ENCODE results near the gene GAS2L1. TPM values are rescaled to one million over a fixed set of nuclear protein-coding genes. Genes with fewer than 3 reads are reported as not detected.

GAS2L1 gene
- total RNA-seq, 2 donors from 2014 or later, result 15.8 to 19.2 TPM

DNA sequence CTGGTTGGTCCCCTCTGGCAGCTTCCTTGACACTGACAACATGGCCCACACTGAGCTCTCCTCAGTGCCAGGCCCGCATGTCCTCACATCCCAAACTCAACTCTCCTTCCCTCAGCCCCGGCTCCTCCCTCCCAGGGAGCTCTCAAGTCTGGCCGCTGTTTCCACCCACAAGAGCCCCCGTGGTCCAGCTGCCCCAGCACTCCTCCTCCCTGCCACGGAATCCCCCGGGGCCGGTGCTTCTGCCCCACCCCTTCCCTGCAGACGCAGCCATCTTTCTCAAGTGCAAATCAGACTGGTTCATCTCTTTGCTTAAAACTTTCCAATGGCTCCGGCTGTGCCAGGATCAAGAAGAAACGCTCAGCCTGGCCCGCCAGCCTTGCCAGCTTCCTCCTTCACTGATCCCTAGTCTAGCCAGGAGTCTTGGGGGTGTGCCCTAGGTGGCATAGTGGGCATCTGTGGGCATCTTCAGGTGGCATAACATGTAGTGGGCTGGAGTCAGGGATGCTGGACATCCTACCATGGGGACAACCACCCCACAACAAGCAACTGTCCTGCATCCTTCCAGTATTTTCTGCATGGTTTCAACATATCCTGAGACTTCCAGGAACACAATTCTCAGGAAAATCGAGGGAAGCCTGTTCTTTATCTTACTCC lies 31.3 kb downstream of the GAS2L1 start:
- no peaks in the 10 kb centered on the region for H3K9me3 ChIP-seq
- no peak for TF ChIP-seq POLR2A (IDR thresholded peaks at IDR 0.05)
- TF ChIP-seq, protein P1, sequence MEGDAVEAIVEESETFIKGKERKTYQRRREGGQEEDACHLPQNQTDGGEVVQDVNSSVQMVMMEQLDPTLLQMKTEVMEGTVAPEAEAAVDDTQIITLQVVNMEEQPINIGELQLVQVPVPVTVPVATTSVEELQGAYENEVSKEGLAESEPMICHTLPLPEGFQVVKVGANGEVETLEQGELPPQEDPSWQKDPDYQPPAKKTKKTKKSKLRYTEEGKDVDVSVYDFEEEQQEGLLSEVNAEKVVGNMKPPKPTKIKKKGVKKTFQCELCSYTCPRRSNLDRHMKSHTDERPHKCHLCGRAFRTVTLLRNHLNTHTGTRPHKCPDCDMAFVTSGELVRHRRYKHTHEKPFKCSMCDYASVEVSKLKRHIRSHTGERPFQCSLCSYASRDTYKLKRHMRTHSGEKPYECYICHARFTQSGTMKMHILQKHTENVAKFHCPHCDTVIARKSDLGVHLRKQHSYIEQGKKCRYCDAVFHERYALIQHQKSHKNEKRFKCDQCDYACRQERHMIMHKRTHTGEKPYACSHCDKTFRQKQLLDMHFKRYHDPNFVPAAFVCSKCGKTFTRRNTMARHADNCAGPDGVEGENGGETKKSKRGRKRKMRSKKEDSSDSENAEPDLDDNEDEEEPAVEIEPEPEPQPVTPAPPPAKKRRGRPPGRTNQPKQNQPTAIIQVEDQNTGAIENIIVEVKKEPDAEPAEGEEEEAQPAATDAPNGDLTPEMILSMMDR (IDR thresholded peaks at IDR 0.05), result no peak
- intact Hi-C loops (cut with DNase I), result no loop called here
- no peak overlapping the region for H3K27ac ChIP-seq
- peaks cover 20% of the 10 kb centered on the region for H3K4me1 ChIP-seq
- no peaks in the 10 kb centered on the region for H3K27me3 ChIP-seq
- DNase-seq, result no peak
- H3K4me3 ChIP-seq, result no peak overlapping the region
- peaks cover 8 to 34% of the 10 kb centered on the region in 2 donors for H3K36me3 ChIP-seq (replicated peaks in 1 of 2; ENCODE audit: insufficient read depth in 1 of 2, low read depth in 2 of 2)
- 83 to 84% methylated on average over 12 of the region's 12 CpGs for WGBS, 2 donors
- no peak for ATAC-seq

DNA sequence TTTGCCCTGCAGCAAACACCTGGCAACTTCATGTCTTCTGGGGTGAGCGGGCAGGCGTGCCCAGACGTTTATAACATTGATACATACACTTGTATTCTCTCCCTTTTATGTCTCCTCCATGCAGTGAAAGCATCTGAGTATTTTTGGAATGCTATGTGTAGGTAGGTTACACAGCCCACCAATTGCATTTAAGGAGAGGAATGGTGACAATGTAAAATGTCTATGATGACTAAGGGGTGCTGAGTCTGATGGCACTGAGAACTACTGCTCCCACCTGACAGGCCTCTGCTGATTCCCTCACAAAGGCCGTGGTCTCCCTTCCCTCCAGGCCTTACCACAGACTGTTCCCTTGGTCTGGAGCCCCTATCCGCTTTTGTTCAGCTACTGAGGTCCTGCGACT lies 31.9 kb downstream of the GAS2L1 start:
- peaks cover 8 to 31% of the 10 kb centered on the region in 2 donors for H3K36me3 ChIP-seq (replicated peaks in 1 of 2; ENCODE audit: insufficient read depth in 1 of 2, low read depth in 2 of 2)
- 86 to 95% methylated on average over 6 of the region's 6 CpGs for WGBS, 2 donors

DNA sequence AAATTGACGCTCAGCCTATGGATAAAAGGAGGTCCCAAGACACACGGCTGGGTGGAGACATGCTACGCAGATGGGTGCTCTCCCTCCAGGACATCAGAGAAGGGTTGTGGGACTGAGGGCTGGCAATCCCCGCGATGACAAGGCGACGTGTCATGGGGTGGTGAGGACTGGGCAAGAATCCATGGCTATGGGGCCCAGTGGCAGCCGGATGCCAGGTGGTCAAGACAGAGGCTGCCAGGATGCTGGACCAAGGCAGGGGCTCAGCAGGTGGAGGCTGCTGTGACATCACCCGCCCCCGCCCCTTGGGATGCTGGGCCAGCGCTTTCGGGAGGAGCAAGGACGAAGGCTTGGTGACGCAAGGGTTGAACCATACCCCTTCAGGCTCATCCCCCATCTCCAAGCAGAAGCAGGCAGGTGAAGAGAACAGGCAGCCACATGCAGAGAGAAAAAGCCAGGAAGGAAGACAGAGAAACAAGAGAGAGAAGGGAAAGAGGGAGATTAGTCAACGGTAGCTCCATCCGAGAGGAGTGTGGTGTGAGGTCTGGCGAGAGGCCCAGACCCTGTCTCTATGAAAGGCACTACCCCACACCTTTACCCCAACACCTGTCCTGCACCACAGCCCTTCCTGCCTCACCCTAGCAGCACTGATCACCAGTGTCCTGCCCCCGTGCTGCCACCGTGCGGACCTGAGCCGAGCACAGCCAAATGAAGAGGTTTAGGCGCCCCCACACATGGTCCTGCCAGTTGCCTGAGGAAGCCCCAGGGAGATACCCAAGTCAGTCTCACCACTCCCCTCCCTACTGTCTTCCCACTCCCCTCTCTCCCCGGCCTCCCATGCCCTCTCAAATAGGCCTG lies 33.2 kb downstream of the GAS2L1 start:
- intact Hi-C loops (cut with DNase I), result no loop called here
- Histone ChIP-seq H3K36me3 (replicated peaks in 1 of 2; ENCODE audit: insufficient read depth in 1 of 2, low read depth in 2 of 2) (peaks cover 8 to 26% of the 10 kb centered on the region in 2 donors), H3K27ac (no peak overlapping the region)

More for the DNA sequence above, 31.9 kb downstream of the GAS2L1 start:
- DNase-seq (no peak), ATAC-seq (no peak)
- H3K4me1 ChIP-seq, result peaks cover 27% of the 10 kb centered on the region
- no peak overlapping the region for H3K27ac ChIP-seq
- no peak overlapping the region for H3K4me3 ChIP-seq
- TF ChIP-seq, protein P1 (IDR thresholded peaks at IDR 0.05), result no peak
- no peak for TF ChIP-seq POLR2A (IDR thresholded peaks at IDR 0.05)
- intact Hi-C loops (cut with DNase I), result no loop called here
- no peaks in the 10 kb centered on the region for H3K9me3 ChIP-seq
- H3K27me3 ChIP-seq, result no peaks in the 10 kb centered on the region

DNA sequence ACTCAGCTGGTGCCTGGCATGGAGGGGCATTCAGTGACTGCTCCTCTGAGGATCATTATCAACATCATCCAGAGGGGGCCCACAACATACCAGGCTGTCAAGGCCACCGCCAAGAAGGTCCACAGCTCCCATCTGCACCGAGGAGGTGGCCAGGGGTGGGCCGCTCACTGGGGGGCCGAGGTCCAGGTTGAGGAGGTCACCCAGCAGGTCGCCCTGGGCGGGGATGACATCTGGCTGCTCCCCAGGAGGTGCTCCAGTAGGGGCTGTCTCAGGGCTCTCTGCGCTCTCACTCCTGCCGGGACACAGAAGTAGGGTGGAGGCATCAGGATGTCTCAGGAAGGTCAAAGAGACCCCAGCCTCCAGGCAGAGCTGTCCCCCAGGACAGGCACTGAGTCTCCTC lies 34.1 kb downstream of the GAS2L1 start:
- TF ChIP-seq POLR2A (IDR thresholded peaks at IDR 0.05), result no peak
- TF ChIP-seq, protein P1 (IDR thresholded peaks at IDR 0.05), result no peak
- no peak overlapping the region for H3K4me3 ChIP-seq
- WGBS, 2 donors, result 86 to 92% methylated on average over 2 to 8 of the region's 8 CpGs
- intact Hi-C loops (cut with DNase I), result no loop called here
- peaks cover 41% of the 10 kb centered on the region for H3K4me1 ChIP-seq
- DNase-seq (no peak), ATAC-seq (no peak)
- H3K27me3 ChIP-seq, result no peaks in the 10 kb centered on the region
- H3K9me3 ChIP-seq, result no peaks in the 10 kb centered on the region
- H3K27ac ChIP-seq, result peak overlapping the region in 1 of 4 donors; percentile 56
- peaks cover 8 to 26% of the 10 kb centered on the region in 2 donors for H3K36me3 ChIP-seq (replicated peaks in 1 of 2; ENCODE audit: insufficient read depth in 1 of 2, low read depth in 2 of 2)

More for the DNA sequence above, 33.2 kb downstream of the GAS2L1 start:
- no peak for TF ChIP-seq POLR2A (IDR thresholded peaks at IDR 0.05)
- TF ChIP-seq, protein P1 (IDR thresholded peaks at IDR 0.05), result no peak
- H3K27me3 ChIP-seq, result no peaks in the 10 kb centered on the region
- DNase-seq (no peak), ATAC-seq (no peak)
- H3K4me3 ChIP-seq, result no peak overlapping the region
- H3K9me3 ChIP-seq, result no peaks in the 10 kb centered on the region
- H3K4me1 ChIP-seq, result peaks cover 39% of the 10 kb centered on the region
- 91 to 98% methylated on average over 21 to 23 of the region's 23 CpGs for WGBS, 2 donors

Measured in body of pancreas (tissue), 4 donors.